IPS-18a (cell line): ENCODE results near the gene CDK8.

Experiments used
- H3K27ac ChIP-seq: one replicate; pipeline ENCODE4 v1.5.1; 2013; ENCODE audit warnings: low read length
- H3K27me3 ChIP-seq: one replicate; pipeline ENCODE4 v1.6.1; 2013; ENCODE audit warnings: mild to moderate bottlenecking, low read length; ENCODE audit not compliant: control insufficient read depth, insufficient read depth
- H3K36me3 ChIP-seq: one replicate; pipeline ENCODE4 v1.6.1; 2013; ENCODE audit warnings: low read depth, low read length; ENCODE audit not compliant: control insufficient read depth
- H3K4me1 ChIP-seq: one replicate; pipeline ENCODE4 v1.6.1; 2013; ENCODE audit warnings: low read depth, low read length; ENCODE audit not compliant: control insufficient read depth
- H3K4me3 ChIP-seq: one replicate; pipeline ENCODE4 v1.5.1; 2013; ENCODE audit warnings: low read length
- H3K9ac ChIP-seq: one replicate; pipeline ENCODE4 v1.6.1; 2013; ENCODE audit warnings: mild to moderate bottlenecking, low read length, moderate library complexity
- H3K9me3 ChIP-seq: one replicate; pipeline ENCODE4 v1.6.1; 2013; ENCODE audit warnings: low read depth, low read length; ENCODE audit not compliant: control insufficient read depth

CDK8 gene

DNA sequence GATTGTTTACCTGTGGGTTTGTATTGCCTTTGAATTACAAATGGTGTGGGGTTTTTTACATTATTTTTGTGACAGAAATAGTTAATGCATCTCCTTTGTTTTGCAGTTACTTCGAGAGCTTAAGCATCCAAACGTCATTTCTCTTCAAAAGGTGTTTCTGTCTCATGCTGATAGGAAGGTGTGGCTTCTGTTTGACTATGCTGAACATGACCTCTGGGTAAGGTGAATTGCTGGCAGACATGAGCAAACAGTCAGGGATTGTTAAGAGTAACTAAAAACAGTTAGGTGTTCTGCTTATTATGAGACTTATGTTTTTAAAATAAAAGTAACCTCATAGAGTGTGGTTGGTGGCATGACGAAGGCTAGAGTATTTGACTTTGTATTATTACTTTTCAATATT, 95.0 kb downstream of the CDK8 start:
- Histone ChIP-seq H3K27me3 (no peaks in the 10 kb centered on the region), H3K4me3 (no peak overlapping the region), H3K27ac (no peak overlapping the region), H3K9me3 (no peaks in the 10 kb centered on the region), H3K9ac (no peak overlapping the region), H3K36me3 (peaks cover 8% of the 10 kb centered on the region), H3K4me1 (peaks cover 8% of the 10 kb centered on the region)

DNA sequence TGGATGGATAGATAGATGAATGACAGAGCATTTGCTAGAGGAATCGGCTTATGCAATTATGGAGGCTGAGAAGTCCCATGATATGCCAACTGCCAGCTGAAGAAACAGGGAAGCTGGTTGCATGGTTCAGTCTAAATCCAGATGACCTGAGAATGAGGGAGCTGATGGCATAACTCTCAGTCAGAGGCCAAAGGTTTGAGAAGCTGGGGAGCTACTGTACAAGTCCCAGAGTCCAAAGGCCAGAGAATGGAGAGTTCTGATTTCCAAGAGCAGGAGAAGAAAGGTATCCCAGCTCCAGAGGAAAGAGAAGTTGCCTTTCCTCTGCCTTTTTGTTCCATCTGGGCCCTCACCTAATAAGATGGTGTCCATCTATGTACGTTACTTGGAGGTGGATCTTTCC, 108.3 kb downstream of the CDK8 start:
- H3K9ac ChIP-seq = no peak overlapping the region
- no peaks in the 10 kb centered on the region for H3K9me3 ChIP-seq
- no peak overlapping the region for H3K4me3 ChIP-seq
- no peak overlapping the region for H3K27ac ChIP-seq
- no peaks in the 10 kb centered on the region for H3K4me1 ChIP-seq
- H3K36me3 ChIP-seq = no peaks in the 10 kb centered on the region
- no peaks in the 10 kb centered on the region for H3K27me3 ChIP-seq

DNA sequence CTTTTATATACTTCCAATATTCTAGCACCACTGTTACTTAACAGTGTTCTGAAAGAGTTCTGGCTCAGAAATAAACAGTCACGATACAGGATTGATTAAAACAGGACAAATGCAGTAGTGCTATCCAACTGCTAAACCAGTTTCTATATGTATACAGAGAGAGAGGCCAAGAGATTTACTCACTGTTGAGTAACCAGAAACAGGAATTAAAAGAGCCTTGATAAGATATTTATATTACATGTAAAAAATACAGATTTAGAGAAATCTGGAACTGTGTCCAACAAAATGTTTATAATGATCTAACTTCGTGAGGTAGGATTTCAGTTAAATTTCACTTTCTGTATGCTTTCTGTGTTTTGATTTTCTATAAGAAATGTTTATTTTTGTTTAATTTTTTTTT, 116.6 kb downstream of the CDK8 start:
- Histone ChIP-seq H3K9ac (no peak overlapping the region), H3K9me3 (no peaks in the 10 kb centered on the region), H3K4me3 (no peak overlapping the region), H3K36me3 (no peaks in the 10 kb centered on the region), H3K4me1 (no peaks in the 10 kb centered on the region), H3K27ac (no peak overlapping the region), H3K27me3 (no peaks in the 10 kb centered on the region)

DNA sequence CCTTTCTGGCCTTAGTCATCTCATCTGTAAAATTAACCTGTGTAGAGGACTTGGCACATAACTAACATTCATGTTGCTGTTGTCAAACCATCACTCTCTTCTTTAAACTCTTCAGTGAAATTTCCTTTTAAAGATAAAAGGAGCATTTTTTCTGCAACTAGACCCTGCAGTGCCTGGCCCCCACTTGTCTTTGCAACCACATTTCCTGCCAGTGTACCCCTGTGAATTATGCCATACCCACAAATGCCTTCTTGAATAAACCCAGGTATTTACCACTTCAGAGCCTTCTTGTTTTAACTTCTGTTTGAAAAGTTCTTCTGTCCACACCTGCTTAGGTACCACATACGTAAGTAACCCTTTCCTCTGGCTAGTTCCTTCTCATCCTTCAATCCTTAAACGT, 118.8 kb downstream of the CDK8 start:
- no peak overlapping the region for H3K27ac ChIP-seq
- H3K4me3 ChIP-seq = no peak overlapping the region
- H3K9me3 ChIP-seq = no peaks in the 10 kb centered on the region
- no peaks in the 10 kb centered on the region for H3K4me1 ChIP-seq
- H3K27me3 ChIP-seq = no peaks in the 10 kb centered on the region
- no peaks in the 10 kb centered on the region for H3K36me3 ChIP-seq
- H3K9ac ChIP-seq = no peak overlapping the region

DNA sequence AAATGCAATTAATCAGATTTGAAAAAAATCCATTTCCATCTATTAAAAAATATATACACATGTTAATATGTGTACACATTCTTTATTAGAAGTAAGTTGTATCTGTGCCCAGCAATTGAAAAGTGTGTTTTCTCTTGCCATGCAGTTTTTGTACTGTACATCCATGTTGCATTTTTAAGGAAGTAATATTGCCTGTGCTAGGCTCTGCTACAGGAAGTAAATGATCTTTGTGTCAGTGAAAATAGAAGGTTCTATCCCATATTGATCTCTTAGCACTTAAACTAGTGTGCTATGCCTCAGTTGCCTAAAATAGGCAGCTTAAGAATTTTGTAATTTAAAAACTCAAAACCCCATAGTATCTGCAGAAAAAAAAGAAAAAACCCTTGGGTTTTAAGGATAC, 122.5 kb downstream of the CDK8 start:
- H3K27me3 ChIP-seq = no peaks in the 10 kb centered on the region
- no peak overlapping the region for H3K9ac ChIP-seq
- no peak overlapping the region for H3K4me3 ChIP-seq
- no peaks in the 10 kb centered on the region for H3K9me3 ChIP-seq
- H3K36me3 ChIP-seq = no peaks in the 10 kb centered on the region
- H3K4me1 ChIP-seq = no peaks in the 10 kb centered on the region
- H3K27ac ChIP-seq = no peak overlapping the region

DNA sequence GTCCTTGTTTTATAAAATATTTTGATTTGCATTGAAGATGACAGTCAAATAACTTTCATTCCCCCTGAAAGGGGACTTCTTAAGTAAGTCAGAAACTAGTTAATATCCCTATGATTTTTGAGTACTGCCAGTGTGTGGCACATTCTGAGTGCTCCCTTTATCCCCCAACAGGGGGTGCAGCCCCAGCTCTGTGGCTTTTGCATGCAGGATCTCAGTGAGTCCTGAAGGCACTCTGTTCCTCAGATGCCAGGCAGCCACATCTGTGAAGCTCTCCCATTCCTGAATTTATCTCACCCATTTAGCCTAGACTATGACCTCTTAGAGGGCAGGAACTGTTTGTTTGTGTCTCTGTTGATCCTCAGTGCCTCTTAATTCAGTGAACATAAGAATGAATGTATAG, 123.1 kb downstream of the CDK8 start:
- Histone ChIP-seq H3K27me3 (no peaks in the 10 kb centered on the region), H3K36me3 (no peaks in the 10 kb centered on the region)

DNA sequence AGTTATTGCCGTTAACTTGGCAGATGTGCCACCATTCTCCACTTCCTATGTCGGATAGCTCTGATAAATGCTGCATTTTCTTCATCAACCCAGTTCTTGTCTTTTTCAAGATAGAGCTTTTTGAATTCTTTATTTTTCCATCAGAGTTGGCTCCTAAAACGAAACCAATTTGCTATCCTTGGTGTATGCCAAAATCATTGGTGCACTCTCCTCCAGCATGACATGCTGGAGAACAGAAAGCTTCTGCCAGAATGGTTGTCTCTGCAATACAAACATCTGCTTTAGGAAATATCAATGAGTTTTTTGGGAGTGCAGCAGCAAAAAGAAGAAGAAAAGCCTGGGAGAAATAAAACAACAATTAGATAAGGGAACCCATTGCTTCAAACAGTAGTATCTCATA, 124.2 kb downstream of the CDK8 start:
- H3K27ac ChIP-seq = no peak overlapping the region
- no peaks in the 10 kb centered on the region for H3K27me3 ChIP-seq
- no peak overlapping the region for H3K4me3 ChIP-seq
- no peaks in the 10 kb centered on the region for H3K36me3 ChIP-seq
- H3K9ac ChIP-seq = no peak overlapping the region
- no peaks in the 10 kb centered on the region for H3K4me1 ChIP-seq
- no peaks in the 10 kb centered on the region for H3K9me3 ChIP-seq

More for the DNA sequence above, 123.1 kb downstream of the CDK8 start:
- Histone ChIP-seq H3K4me3 (no peak overlapping the region), H3K27ac (no peak overlapping the region), H3K9me3 (no peaks in the 10 kb centered on the region), H3K9ac (no peak overlapping the region), H3K4me1 (no peaks in the 10 kb centered on the region)

DNA sequence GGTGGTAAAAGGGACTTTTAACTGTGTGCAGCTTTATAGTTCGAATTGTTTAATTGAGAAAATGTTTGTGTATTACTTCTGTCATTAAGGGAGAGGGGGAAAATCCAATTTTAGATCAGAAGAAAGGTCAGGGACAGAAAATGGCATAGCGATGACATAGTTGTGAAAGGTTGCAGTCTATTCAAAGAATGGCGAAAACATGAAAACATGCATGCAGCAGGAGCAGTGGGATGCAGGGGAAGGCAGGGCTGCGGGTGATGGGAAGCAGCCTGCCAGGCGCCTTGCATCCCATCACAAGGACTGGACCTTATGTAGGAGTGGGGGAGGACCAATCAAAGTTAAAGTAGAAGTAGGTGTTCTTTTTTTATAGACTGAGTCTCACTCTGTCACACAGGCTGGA, 125.9 kb downstream of the CDK8 start:
- no peaks in the 10 kb centered on the region for H3K36me3 ChIP-seq
- no peaks in the 10 kb centered on the region for H3K4me1 ChIP-seq
- no peaks in the 10 kb centered on the region for H3K9me3 ChIP-seq
- H3K27me3 ChIP-seq = no peaks in the 10 kb centered on the region
- H3K27ac ChIP-seq = no peak overlapping the region
- no peak overlapping the region for H3K4me3 ChIP-seq
- no peak overlapping the region for H3K9ac ChIP-seq

DNA sequence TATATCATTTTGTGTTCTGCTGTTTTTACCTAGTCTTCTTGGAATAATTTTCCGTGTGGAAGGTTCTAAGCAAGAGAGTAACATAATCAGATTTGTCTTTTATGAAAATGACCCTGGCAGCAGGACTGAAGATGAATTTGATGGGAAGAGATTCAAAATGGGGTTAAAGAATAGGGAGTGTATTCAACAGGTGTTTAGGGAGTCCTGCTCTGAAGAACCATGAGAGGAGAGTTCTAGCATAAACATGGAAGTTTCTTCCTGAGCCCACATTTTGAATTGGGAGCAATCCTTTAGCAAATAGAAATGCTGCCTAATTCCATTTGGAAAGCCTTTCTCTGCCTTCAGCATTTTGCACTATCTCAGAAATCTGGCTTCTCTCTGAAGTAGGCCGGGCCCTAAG, 127.0 kb downstream of the CDK8 start:
- no peak overlapping the region for H3K4me3 ChIP-seq
- H3K27me3 ChIP-seq = no peaks in the 10 kb centered on the region
- no peaks in the 10 kb centered on the region for H3K36me3 ChIP-seq
- H3K9ac ChIP-seq = no peak overlapping the region
- no peak overlapping the region for H3K27ac ChIP-seq
- H3K4me1 ChIP-seq = no peaks in the 10 kb centered on the region
- no peaks in the 10 kb centered on the region for H3K9me3 ChIP-seq

DNA sequence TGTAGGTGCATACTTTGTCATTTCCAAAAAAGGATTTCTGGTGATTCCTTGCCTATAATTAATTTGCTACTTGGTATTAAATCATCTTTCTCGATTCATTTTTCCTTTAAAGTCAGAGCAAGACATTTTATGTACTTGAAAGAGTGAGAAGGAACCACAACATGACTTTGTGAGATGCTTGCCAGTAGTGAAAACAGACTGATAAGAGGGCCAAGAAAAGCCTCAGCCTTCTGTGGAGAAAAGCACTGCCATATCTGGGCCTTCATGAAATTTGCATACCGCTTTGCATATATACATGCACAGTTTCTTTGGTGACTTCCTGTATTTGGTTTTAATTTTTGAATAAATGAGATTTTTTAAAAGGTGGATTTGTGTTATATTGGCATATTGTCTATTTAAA, 128.4 kb downstream of the CDK8 start:
- H3K27me3 ChIP-seq = no peaks in the 10 kb centered on the region
- H3K9me3 ChIP-seq = no peaks in the 10 kb centered on the region
- H3K4me3 ChIP-seq = no peak overlapping the region
- H3K9ac ChIP-seq = no peak overlapping the region
- no peak overlapping the region for H3K27ac ChIP-seq
- peaks cover 1% of the 10 kb centered on the region for H3K36me3 ChIP-seq
- H3K4me1 ChIP-seq = no peaks in the 10 kb centered on the region

DNA sequence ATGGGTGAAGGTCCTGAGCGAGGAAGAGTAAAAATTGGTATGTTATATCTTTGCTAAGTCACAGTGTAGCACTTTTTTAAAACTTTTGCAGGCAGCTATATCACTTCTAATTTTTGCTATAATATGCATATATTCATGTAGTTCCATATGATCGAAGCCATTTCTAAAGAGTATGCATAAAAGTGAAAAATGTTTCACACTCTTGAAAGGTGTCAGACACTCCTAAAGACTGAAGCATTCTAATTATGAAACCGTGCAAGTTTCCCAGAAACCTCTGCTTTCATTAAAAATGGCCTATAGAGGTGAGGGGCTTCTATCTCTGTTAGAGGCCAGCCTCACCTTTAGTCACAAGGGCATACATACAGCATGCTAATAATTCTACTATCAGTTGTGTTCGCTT, 128.9 kb downstream of the CDK8 start:
- H3K4me3 ChIP-seq = no peak overlapping the region
- no peak overlapping the region for H3K9ac ChIP-seq
- no peak overlapping the region for H3K27ac ChIP-seq
- H3K27me3 ChIP-seq = no peaks in the 10 kb centered on the region
- no peaks in the 10 kb centered on the region for H3K9me3 ChIP-seq
- H3K4me1 ChIP-seq = no peaks in the 10 kb centered on the region
- peaks cover 6% of the 10 kb centered on the region for H3K36me3 ChIP-seq

DNA sequence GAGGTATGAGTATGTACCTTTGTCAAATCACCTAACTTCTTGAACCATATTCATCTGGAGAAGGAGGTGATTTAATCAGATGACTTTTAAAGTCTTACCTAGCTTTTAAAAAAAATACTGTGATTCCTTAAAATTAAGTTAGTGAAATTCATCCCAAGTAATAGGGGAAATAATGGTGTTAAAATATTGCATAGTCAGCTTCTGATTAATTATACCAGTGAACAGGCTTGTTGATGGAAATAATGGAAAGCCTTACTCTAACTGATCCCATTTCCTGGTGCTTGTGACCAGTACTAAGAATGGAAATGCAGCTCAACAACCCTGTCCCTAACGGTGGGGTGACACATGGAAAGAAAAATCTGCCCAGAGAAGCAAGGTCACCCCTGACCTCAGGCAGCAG, 130.7 kb downstream of the CDK8 start:
- Histone ChIP-seq H3K36me3 (peaks cover 14% of the 10 kb centered on the region), H3K27ac (no peak overlapping the region), H3K4me3 (no peak overlapping the region), H3K9ac (no peak overlapping the region), H3K4me1 (no peaks in the 10 kb centered on the region), H3K9me3 (no peaks in the 10 kb centered on the region), H3K27me3 (no peaks in the 10 kb centered on the region)

DNA sequence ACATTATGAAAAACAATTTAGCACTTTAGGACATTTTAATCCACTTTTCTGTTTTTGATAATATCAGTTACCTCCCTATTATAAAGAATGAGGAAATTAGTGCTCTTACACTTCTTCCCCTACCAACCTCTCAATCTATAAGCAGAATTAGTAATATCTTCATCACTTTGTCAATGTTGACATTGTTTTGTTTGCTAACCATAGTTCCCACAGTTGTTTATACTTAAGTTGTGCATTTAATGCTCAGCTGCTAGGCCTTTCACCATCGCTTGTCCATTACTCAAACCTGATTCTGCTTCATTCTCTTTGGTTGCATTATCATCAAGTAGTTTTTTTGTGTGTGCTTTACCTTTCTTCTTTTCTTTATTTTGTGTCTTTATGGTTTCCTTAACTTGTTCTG, 132.1 kb downstream of the CDK8 start:
- Histone ChIP-seq H3K4me1 (no peaks in the 10 kb centered on the region), H3K4me3 (no peak overlapping the region), H3K36me3 (peaks cover 14% of the 10 kb centered on the region), H3K27me3 (no peaks in the 10 kb centered on the region), H3K9ac (no peak overlapping the region), H3K9me3 (no peaks in the 10 kb centered on the region), H3K27ac (no peak overlapping the region)
